ENCODE data around the gene TMEM154. TPM values are rescaled to one million over a fixed set of nuclear protein-coding genes. Genes with fewer than 3 reads are reported as not detected.

The TMEM154 gene
- total RNA-seq, 1 experiment from 2014 or later: 3.6 TPM

GRCh38 chr4:152672206-152673092 lies 7.3 kb downstream of the TMEM154 start:
- no peak overlapping the region for H2AFZ ChIP-seq (ENCODE audit: low read length)
- ATAC-seq (no peak), DNase-seq (no peak)
- intact Hi-C loops (cut with micrococcal nuclease): no loop called here
- no peaks in the 10 kb centered on the region for H3K9me2 ChIP-seq (replicated peaks; ENCODE audit: low read length)
- no peak for TF ChIP-seq CTCF (conservative IDR thresholded peaks at IDR 0.05; ENCODE audit: low read depth, low read length)
- no peak for TF ChIP-seq EZH2phosphoT487 (IDR thresholded peaks at IDR 0.05; ENCODE audit: borderline replicate concordance, low read length)
- TF ChIP-seq EZH2 (IDR thresholded peaks at IDR 0.05; ENCODE audit: low read length, unreplicated experiment): no peak
- H3K27ac ChIP-seq (ENCODE audit: low read length): no peak overlapping the region
- no TSS peak for BruUV-seq (replicated peaks)
- ChIA-PET POLR2A (ENCODE audit: unreplicated experiment) (no interaction called here), CTCF (no interaction called here)
- no peaks in the 10 kb centered on the region for H4K20me1 ChIP-seq (ENCODE audit: low read length)
- no peak overlapping the region for H3K4me2 ChIP-seq (ENCODE audit: low read length)
- no peak overlapping the region for H3K9ac ChIP-seq (ENCODE audit: low read length)
- no peaks in the 10 kb centered on the region for H3K27me3 ChIP-seq (ENCODE audit: low read length)
- no peaks in the 10 kb centered on the region for H3K36me3 ChIP-seq (ENCODE audit: low read depth, low read length)
- H3K4me1 ChIP-seq (ENCODE audit: insufficient read depth, low read length): 0 out of 2 replicates have a peak, but pooled peaks cover 3% of the 10 kb centered on the region
- no peaks in the 10 kb centered on the region for H3K9me3 ChIP-seq (ENCODE audit: low read length)
- H3K79me2 ChIP-seq (ENCODE audit: low read length): no peaks in the 10 kb centered on the region
- H3K4me3 ChIP-seq (ENCODE audit: low read length): no peak overlapping the region
- H3F3A ChIP-seq (ENCODE audit: low read length, unreplicated experiment): no peaks in the 10 kb centered on the region

- H4K20me1 ChIP-seq (ENCODE audit: low read length): no peaks in the 10 kb centered on the region
- H3K4me2 ChIP-seq (ENCODE audit: low read length): no peak overlapping the region
- H3K36me3 ChIP-seq (ENCODE audit: low read depth, low read length): no peaks in the 10 kb centered on the region
- ATAC-seq: no peak
- H3K9me2 ChIP-seq (replicated peaks; ENCODE audit: low read length): no peaks in the 10 kb centered on the region
- ChIA-PET POLR2A (ENCODE audit: unreplicated experiment) (no interaction called here), CTCF (no interaction called here)
- no peak overlapping the region for H2AFZ ChIP-seq (ENCODE audit: low read length)
- no peaks in the 10 kb centered on the region for H3K9me3 ChIP-seq (ENCODE audit: low read length)
- no TSS peak for BruUV-seq (replicated peaks)
- no peak overlapping the region for H3K9ac ChIP-seq (ENCODE audit: low read length)
- H3K4me3 ChIP-seq (ENCODE audit: low read length): no peak overlapping the region
- TF ChIP-seq EZH2phosphoT487 (IDR thresholded peaks at IDR 0.05; ENCODE audit: borderline replicate concordance, low read length) (no peak), EZH2 (IDR thresholded peaks at IDR 0.05; ENCODE audit: low read length, unreplicated experiment) (no peak), CTCF (conservative IDR thresholded peaks at IDR 0.05; ENCODE audit: low read depth, low read length) (no peak)
- intact Hi-C loops (cut with micrococcal nuclease): no loop called here
- H3K27me3 ChIP-seq (ENCODE audit: low read length): no peaks in the 10 kb centered on the region
- H3K79me2 ChIP-seq (ENCODE audit: low read length): no peaks in the 10 kb centered on the region
- H3K4me1 ChIP-seq (ENCODE audit: insufficient read depth, low read length): no peaks in the 10 kb centered on the region
- DNase-seq: no peak
- no peak overlapping the region for H3K27ac ChIP-seq (ENCODE audit: low read length)
- no peaks in the 10 kb centered on the region for H3F3A ChIP-seq (ENCODE audit: low read length, unreplicated experiment)
These were observed 11.3 kb downstream of the TMEM154 start for GRCh38 chr4:152668338-152668964.

DNA sequence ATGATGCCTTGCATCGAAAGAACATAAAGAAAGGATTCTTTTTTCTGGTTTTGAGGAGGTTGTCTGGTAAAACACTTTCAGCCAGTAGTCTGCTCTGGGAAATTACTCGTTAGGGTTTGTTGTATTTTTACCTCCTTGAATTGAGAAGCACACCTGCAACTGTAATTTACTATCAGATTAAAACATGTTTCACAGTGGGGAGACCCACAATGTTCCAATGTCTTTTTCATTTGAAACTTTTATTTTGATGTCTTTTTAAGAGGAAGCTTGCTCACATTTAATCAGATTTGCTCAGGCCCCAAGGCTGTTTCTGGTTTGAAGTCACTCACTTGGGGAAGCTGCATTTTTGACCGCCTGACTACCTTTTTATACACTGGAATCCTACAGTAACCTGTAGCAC lies 12.0 kb downstream of the TMEM154 start:
- no peaks in the 10 kb centered on the region for H3K9me3 ChIP-seq (ENCODE audit: low read length)
- no peak overlapping the region for H3K9ac ChIP-seq (ENCODE audit: low read length)
- no peaks in the 10 kb centered on the region for H3K27me3 ChIP-seq (ENCODE audit: low read length)
- no peak overlapping the region for H3K4me2 ChIP-seq (ENCODE audit: low read length)
- H3K36me3 ChIP-seq (ENCODE audit: low read depth, low read length): no peaks in the 10 kb centered on the region
- H3K4me1 ChIP-seq (ENCODE audit: insufficient read depth, low read length): no peaks in the 10 kb centered on the region
- no peaks in the 10 kb centered on the region for H3F3A ChIP-seq (ENCODE audit: low read length, unreplicated experiment)
- H3K9me2 ChIP-seq (replicated peaks; ENCODE audit: low read length): no peaks in the 10 kb centered on the region
- ChIA-PET POLR2A (ENCODE audit: unreplicated experiment) (no interaction called here), CTCF (no interaction called here)
- intact Hi-C loops (cut with micrococcal nuclease): no loop called here
- no peak overlapping the region for H2AFZ ChIP-seq (ENCODE audit: low read length)
- DNase-seq: no peak
- BruUV-seq (replicated peaks): no TSS peak
- no peaks in the 10 kb centered on the region for H4K20me1 ChIP-seq (ENCODE audit: low read length)
- TF ChIP-seq CTCF (conservative IDR thresholded peaks at IDR 0.05; ENCODE audit: low read depth, low read length): no peak
- TF ChIP-seq EZH2 (IDR thresholded peaks at IDR 0.05; ENCODE audit: low read length, unreplicated experiment): no peak
- TF ChIP-seq EZH2phosphoT487 (IDR thresholded peaks at IDR 0.05; ENCODE audit: borderline replicate concordance, low read length): no peak
- H3K27ac ChIP-seq (ENCODE audit: low read length): no peak overlapping the region
- no peaks in the 10 kb centered on the region for H3K79me2 ChIP-seq (ENCODE audit: low read length)
- no peak overlapping the region for H3K4me3 ChIP-seq (ENCODE audit: low read length)
- no peak for ATAC-seq

All from PC-3 (cell line).